Neural progenitor cell (in vitro differentiated cells): ENCODE measurements around the gene INPP5F.

Experiments used
- EZH2 ChIP-seq: fragments of 200-600 bp; sonication (generic); IDR thresholded peaks from 2 replicates; pipeline ENCODE4 v1.6.1; 2017; ENCODE audit warnings: antibody characterized with exemption, mild to moderate bottlenecking, moderate library complexity
- EZH2phosphoT487 ChIP-seq: fragments of 200-600 bp; sonication (generic); IDR thresholded peaks from 2 replicates; pipeline ENCODE4 v1.6.1; 2017; ENCODE audit warnings: antibody characterized with exemption
- TF ChIP-seq, protein P1 (sequence below): fragments of 200-600 bp; sonication (generic); IDR thresholded peaks from 2 replicates; pipeline ENCODE4 v1.5.1; 2017; ENCODE audit warnings: antibody characterized with exemption, mild to moderate bottlenecking

- TF ChIP-seq, protein P1, sequence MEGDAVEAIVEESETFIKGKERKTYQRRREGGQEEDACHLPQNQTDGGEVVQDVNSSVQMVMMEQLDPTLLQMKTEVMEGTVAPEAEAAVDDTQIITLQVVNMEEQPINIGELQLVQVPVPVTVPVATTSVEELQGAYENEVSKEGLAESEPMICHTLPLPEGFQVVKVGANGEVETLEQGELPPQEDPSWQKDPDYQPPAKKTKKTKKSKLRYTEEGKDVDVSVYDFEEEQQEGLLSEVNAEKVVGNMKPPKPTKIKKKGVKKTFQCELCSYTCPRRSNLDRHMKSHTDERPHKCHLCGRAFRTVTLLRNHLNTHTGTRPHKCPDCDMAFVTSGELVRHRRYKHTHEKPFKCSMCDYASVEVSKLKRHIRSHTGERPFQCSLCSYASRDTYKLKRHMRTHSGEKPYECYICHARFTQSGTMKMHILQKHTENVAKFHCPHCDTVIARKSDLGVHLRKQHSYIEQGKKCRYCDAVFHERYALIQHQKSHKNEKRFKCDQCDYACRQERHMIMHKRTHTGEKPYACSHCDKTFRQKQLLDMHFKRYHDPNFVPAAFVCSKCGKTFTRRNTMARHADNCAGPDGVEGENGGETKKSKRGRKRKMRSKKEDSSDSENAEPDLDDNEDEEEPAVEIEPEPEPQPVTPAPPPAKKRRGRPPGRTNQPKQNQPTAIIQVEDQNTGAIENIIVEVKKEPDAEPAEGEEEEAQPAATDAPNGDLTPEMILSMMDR, result no peak
- TF ChIP-seq EZH2 (no peak), EZH2phosphoT487 (no peak)
Observed at GRCh38 chr10:119878524-119878923, 152.7 kb downstream of the INPP5F start.
